ENCODE measurements around the gene OR51G2.

Gene OR51G2

DNA sequence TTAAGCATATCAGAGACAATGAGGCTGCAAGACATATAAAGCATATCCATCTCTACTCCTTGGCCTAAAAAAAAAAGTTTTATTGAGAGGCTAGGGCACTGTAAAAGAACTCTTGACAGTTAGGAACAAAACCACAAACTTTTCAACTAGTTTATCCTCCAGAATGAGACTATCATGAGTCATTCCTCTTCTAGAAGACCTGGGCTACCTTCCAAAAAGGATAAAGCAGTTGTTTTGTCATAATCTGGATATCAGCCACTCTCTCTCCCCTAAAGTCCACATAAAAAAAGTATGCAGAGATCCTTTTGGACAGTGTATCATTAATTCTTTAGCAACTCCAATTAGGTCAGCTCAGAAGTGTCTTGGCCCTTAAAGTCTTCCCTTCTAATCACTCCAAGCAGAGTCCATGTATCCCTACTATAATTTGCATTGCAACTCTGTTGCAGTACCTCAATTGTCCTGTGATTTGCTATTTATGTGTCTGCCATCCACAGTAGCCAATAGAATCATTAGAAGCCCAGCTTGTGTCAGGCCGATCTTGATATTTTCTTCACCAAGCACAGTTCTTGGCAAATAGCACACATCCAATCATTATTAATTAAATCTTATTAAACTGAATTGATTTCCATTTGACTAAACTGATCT lies 27.0 kb downstream of the OR51G2 start:
- no peak overlapping the region for H3K4me3 ChIP-seq (ENCODE audit: control insufficient read depth, low read depth, low read length)
- TF ChIP-seq, protein P1, sequence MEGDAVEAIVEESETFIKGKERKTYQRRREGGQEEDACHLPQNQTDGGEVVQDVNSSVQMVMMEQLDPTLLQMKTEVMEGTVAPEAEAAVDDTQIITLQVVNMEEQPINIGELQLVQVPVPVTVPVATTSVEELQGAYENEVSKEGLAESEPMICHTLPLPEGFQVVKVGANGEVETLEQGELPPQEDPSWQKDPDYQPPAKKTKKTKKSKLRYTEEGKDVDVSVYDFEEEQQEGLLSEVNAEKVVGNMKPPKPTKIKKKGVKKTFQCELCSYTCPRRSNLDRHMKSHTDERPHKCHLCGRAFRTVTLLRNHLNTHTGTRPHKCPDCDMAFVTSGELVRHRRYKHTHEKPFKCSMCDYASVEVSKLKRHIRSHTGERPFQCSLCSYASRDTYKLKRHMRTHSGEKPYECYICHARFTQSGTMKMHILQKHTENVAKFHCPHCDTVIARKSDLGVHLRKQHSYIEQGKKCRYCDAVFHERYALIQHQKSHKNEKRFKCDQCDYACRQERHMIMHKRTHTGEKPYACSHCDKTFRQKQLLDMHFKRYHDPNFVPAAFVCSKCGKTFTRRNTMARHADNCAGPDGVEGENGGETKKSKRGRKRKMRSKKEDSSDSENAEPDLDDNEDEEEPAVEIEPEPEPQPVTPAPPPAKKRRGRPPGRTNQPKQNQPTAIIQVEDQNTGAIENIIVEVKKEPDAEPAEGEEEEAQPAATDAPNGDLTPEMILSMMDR (conservative IDR thresholded peaks at IDR 0.05; ENCODE audit: control insufficient read depth, insufficient read depth, low read depth, low read length), result peak; percentile 14
- DNase-seq (ENCODE audit: low read depth), result peak; percentile 92

DNA sequence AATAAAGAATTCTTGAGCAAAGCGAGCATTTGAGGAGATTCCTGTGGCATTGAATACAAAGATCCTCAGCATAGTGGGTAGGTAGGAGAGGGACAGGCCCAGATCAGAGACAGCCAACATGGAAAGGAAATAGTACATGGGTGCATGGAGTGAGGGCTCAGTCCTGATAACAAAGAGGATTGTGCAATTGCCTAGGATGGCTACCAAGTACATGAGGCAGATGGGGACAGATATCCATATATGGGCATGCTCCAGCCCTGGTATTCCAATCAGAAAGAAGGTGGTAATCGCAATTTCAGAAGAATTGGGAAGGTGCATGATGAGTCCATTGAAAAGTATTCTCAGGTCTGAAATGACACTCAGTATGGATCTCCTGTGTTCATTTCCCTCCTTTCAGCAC lies 28.9 kb downstream of the OR51G2 start:
- DNase-seq (ENCODE audit: low read depth), result no peak
- TF ChIP-seq, protein P1 (conservative IDR thresholded peaks at IDR 0.05; ENCODE audit: control insufficient read depth, insufficient read depth, low read depth, low read length), result no peak
- H3K4me3 ChIP-seq (ENCODE audit: control insufficient read depth, low read depth, low read length), result no peak overlapping the region

DNA sequence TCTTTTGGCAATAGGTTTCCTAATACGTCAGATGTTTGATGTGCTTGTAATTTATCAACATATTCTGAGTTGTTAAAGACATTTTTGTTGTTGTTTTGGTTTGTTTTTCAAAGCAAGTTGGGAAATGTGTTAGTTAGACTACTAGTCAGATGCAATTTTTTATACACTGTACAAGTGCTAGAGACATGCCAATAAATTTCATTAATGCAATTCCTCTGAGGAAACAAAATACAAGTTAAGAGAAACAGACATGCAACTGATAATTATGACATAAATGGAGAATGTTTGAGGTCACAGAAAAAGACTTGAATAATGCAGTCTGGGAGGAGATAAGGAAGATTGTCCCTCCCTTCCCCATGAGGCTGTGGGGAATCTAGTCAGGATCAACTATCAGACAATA lies 31.6 kb downstream of the OR51G2 start:
- no peak overlapping the region for H3K4me3 ChIP-seq (ENCODE audit: control insufficient read depth, low read depth, low read length)
- no peak for DNase-seq (ENCODE audit: low read depth)
- TF ChIP-seq, protein P1 (conservative IDR thresholded peaks at IDR 0.05; ENCODE audit: control insufficient read depth, insufficient read depth, low read depth, low read length), result no peak

- TF ChIP-seq, protein P1 (conservative IDR thresholded peaks at IDR 0.05; ENCODE audit: control insufficient read depth, insufficient read depth, low read depth, low read length), result no peak
- no peak for DNase-seq (ENCODE audit: low read depth)
- H3K4me3 ChIP-seq (ENCODE audit: control insufficient read depth, low read depth, low read length), result no peak overlapping the region
Observed at GRCh38 chr11:4886186-4886585, 33.0 kb downstream of the OR51G2 start.

GRCh38 chr11:4884361-4884760 lies 34.8 kb downstream of the OR51G2 start:
- DNase-seq (ENCODE audit: low read depth), result no peak
- H3K4me3 ChIP-seq (ENCODE audit: control insufficient read depth, low read depth, low read length), result no peak overlapping the region
- TF ChIP-seq, protein P1 (conservative IDR thresholded peaks at IDR 0.05; ENCODE audit: control insufficient read depth, insufficient read depth, low read depth, low read length), result no peak

DNA sequence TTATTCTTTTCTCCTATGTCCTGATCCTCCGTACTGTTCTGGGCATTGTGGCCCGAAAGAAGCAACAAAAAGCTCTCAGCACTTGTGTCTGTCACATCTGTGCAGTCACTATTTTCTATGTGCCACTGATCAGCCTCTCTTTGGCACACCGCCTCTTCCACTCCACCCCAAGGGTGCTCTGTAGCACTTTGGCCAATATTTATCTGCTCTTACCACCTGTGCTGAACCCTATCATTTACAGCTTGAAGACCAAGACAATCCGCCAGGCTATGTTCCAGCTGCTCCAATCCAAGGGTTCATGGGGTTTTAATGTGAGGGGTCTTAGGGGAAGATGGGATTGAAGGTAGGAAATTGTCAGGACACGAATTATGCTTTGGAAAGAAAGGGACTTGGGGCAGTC lies 36.6 kb downstream of the OR51G2 start:
- no peak for DNase-seq (ENCODE audit: low read depth)
- H3K4me3 ChIP-seq (ENCODE audit: control insufficient read depth, low read depth, low read length), result no peak overlapping the region
- TF ChIP-seq, protein P1 (conservative IDR thresholded peaks at IDR 0.05; ENCODE audit: control insufficient read depth, insufficient read depth, low read depth, low read length), result no peak
